T-helper 2 cell treated with Interferon-gamma antibody and Interleukin-4, amounts not matched to agents 100 ng/mL and 5 ng/mL, for 36 hours (primary cell): ENCODE data around the gene TCEA3. TPM values are rescaled to one million over a fixed set of nuclear protein-coding genes. Genes with fewer than 3 reads are reported as not detected.

ENCODE experiments used
- intact Hi-C: fragments of 100-400 bp; cut with micrococcal nuclease; formaldehyde crosslinking; loops from one replicate; pipeline ENCODE4 v1.15.1; 2023
- total RNA-seq: library from RNA; stranded (reverse); gene quantifications from 2 replicates; pipeline ENCODE4 v1.2.3, GENCODE V29; 2022

Gene TCEA3
- total RNA-seq, 1 donor from 2014 or later: 17.9 TPM

DNA sequence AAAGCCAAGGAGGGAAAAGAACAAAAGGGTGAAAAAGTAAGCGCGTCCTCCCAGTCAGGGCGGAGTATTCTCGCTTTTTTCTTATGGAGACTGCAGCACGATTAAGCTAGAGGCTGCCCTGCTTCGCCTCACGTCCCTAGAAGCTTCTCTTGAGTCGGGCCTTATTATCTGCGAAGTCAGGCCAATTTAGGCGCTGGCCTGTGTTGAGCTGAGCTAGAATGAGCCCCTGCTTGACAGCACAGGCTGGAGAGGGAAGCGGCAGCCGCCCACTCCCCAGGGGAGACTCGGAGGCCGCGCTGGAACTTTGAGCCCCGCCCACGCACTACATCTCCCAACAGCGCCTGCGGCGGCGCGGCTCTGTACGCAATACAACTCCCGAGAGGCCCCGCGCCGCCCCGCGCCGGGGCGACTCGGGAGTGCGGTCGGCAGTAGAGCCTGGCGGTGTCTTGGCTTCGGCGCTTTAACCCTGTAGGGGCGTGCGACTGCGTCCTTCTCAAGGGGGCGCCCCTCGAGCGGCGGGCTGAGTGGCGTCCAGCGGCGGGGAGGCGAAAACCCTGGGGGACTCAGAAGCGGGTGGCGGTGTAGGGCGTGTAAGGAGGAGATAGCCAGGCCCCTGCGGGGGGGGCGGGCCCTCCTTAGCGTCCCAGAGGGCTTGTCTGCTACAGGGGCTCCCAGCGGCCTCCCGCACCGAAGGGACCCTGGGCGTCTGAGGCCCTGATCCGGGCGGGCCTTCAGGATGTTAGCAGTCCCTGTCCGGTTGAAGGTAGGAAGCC is 55.8 kb downstream of the TCEA3 start:
- intact Hi-C loops: loop anchor here (1.0 to 10.0 kb wide), 7 partner anchors 24 to 616 kb away; partner anchors contain the start of genes ASAP3, E2F2, HNRNPR and SRSF10

DNA sequence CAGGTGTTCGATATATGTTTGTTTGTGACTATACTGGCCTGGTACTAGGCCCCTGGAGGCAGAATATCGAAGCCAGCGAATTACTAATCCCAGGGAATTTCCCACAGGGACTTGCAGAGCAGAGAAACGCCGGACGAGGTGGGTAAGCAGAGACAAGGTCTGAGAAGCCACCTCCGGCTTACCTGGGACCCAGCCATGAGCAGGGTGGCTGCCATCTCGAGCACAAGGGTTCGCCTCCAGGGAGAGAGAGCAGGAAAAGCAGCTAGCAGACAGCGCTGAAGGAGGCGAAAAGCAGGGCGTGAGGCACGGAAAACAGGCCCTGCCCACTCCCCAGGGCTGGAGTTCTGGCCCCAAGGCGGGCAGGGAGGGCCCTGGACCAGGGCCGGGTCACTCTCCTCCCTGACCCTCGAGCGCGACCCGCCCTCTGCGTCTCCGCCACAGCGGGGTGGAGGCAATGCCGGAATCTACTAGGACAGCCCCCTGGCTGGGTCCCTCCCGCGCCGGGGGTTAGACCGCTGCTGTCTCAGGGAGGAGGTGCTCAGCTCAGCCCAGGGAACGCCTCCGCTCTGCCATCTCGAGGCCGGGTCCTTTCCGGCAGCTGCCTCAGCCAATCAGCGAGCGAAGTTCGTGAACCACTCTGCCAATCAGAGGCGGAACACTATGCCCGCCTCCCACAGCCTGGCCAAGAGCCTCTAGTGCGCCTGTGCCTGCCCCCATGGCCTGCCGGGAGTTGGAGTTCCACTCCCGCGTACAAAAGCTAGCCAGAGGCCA is 56.6 kb downstream of the TCEA3 start:
- intact Hi-C loops: loop anchor here (1.0 to 10.0 kb wide), 7 partner anchors 24 to 617 kb away; partner anchors contain the start of genes ASAP3, E2F2, HNRNPR and SRSF10

DNA sequence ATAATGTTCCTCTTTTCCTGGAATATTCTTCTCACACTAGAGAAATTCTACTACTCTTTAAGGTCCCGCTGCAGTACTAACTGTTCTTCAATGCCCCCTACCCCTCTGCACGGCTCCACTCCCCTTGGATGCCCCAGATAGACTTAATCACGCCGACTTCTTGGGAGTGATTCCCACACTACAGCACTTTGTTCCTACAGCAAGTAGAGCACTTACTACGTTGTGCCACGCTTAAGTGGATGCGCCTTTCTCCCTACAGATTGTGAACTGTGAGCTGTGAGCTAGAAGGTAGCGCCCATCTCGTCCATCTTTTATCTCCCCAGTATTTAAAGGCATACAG is 57.1 kb downstream of the TCEA3 start:
- intact Hi-C loops: loop anchor here (5.0 to 10.0 kb wide), 3 partner anchors 35 to 617 kb away; partner anchors contain the start of genes E2F2 and SRSF10

DNA sequence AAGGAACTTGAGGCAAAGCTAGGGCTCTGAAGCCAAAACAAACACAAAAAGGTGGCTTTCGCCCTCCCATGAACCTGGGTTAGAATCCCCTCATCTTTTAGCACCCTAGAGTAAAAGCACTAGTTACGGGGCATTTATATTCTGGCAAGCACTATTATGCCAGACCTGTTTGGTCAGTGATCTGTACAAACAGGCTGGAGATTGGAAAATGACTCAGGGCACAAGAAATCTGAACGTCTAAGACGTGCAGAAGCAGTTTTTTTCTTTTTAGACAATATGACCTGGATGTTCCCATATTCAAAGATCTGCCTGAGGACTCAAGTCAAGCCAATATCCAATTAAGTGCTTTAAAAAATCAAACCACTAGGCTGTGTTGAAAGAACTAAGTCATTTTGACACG is 58.0 kb downstream of the TCEA3 start:
- intact Hi-C loops: loop anchor here (5.0 to 10.0 kb wide), 3 partner anchors 36 to 618 kb away; partner anchors contain the start of genes E2F2 and SRSF10

DNA sequence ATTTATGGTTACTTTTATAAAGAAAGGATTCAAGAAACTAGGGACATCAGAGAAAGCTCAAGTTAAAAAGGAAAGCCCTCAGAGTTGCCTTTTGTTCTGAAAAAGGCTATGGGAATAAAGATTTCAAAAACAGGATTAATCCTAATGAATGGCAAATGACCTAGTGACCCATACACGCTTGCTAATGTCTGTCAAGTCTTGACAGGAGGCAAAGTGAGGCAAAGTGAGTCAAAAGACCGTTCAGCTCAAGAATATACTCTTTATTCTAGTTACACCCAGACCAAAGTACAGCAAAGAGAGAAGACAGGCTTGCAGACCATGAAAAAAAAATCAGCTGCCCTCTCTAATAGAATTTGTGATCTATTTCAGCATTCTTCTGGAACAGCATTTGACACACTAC is 58.4 kb downstream of the TCEA3 start:
- intact Hi-C loops: loop anchor here (5.0 to 10.0 kb wide), 3 partner anchors 36 to 619 kb away; partner anchors contain the start of genes E2F2 and SRSF10

DNA sequence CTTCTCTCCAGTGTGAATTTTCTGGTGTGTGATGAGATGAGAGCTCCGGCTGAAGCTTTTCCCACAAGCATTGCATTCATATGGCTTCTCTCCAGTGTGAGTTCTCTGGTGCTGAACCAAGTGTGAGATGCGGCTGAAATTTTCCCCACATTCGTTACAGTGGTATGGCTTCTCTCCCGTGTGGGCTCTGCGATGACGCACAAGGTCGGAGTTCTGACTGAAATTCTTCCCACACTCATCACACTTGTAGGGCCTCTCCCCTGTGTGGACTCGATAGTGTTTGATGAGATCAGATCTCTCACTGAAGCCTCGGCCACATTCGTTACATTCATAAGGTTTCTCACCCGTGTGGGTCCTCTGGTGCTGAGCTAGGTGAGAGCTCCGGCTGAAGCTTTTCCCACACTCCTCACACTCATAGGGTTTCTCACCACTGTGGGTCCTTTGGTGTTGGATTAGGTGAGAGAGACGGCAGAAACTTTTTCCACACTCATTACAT is 62.3 kb downstream of the TCEA3 start:
- intact Hi-C loops: loop anchor here (10.0 kb wide), 2 partner anchors 173 to 623 kb away; partner anchors contain the start of genes E2F2 and SRSF10

DNA sequence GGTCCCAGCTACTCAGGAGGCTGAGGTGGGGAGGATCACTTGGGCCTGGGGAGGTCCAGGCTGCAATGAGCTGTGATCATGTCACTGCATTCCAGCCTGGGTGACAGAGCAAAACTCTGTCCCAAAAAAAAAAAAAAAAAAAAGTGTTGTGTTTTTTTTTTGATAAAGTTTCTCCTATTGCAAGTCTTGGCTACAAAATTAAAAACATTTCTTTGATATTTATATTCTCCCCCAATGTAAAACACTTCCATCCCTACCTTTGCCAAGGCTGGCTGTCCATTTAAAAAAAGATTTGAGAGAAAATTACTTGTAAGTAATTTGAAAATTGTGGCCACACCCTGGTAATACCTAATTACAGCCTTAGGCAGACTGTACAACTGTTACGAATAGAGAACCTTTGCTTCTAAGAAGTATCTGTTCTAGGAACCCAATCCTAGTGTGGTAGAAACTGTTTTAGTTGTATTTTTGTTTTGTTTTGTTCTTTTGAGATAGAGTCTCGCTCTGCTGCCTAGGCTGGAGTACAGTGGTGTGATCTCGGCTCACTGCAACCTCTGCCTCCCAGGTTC is 66.2 kb downstream of the TCEA3 start:
- intact Hi-C loops: no loop called here

DNA sequence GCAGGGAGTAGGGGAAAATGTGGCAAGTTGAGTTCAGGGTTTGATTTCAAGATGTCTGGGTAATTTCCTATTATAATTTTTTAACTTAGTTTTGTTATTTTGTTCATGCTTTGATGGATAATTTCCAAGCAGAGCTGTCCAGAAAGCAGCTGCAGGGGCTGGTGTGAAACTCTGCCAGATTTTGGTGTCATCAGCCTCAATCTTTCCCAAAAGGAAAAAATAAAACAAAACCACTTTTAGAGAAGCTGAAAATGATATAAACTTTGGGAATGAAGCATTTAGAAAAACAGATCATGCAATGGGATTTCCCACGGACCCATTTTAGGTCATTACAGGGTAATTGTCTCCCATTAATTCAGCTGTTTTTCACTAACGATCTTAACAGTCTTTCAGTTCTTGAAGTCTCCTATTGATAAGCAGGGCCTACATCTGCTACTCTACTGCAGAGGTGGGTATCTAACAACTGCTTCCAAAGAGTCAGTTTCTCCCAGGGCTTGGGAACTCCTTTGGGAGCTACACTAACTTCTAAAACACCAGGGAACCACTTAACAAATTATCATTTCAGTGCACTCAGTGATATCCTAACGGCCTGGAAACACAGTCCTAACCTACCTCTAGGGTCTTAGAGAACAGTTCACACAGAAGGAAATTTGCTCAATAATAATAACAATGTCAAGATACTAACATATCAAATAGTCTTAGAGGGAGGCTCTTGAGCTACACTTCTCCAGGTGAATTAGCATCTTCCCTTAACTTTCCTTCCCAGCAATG is 67.2 kb downstream of the TCEA3 start:
- intact Hi-C loops: no loop called here

DNA sequence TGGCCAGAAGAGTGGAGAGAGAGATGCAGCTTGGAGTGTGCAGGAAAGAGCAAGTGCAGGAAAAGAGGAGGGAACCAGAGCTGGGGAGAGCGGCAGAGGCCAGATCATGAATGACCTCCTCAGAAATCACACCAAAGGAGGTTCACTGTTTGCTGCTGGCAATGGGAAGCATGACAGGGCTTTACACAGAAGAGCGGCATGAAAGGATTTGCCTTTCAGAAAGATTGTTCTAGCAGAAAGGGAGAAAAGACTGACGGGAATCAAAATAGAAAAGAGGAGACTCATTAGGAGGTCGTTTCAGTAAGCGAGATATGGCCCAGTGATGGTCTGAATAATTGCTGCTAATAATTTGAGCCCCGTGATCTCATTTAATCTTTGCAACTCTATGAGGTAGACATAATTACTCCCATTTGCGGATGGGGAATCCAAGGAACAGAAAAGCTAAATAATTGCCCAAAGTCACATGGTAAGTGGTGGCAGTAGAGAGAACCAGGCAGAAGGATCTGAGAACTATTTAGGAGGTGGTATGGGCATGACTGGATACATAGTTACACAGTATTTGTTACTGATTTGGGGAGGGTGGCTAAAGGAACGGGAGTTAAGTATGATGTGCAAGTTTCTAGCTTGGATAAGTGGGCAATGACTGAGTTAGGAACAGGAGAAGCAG is 67.9 kb downstream of the TCEA3 start:
- intact Hi-C loops: no loop called here

DNA sequence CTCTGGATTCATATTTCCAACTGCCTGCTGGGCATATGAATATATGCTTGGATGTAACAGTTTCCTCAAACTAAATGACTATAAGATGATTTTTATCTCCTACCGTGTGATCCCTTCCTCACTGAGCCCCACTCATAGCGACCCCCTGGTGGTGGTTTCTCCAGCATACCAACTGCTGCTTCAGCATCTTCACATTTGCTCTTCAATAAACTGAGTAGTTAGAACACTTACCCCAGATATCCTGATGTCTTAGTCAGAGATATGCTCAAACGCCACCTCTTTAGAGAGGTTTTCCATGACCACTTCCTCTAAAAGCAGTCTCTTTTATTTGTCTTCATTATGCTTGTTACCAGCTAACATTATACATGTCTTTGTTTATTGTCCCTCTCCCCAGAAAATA is 70.3 kb downstream of the TCEA3 start:
- intact Hi-C loops: no loop called here

DNA sequence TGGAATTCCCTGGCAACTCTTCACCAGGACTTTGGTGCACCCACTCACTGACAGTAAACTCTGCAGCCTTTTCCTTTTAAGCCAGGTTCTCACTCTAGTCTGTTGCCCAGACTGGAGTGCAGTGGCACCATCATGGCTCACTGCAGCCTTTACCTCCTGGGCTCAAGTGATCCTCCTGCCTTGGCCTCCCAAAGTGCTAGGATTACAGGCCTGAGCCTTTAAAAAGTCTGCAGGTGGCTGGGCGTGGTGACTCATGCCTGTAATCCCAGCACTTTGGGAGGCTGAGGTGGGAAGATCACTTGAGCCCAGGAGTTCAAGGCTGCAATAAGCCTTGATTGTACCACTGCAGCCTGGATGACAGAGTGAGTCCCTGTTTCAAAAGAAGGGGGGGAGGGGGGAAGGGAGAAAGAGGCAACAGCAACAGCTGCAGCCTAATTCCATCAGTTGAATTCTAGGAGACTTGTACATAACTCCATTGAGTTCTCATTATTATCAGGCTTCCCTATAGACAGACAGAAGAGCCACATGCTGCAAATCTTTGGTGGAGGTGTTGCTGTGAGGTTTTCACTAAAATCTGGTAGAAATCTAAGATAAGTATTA is 72.4 kb downstream of the TCEA3 start:
- intact Hi-C loops: no loop called here

DNA sequence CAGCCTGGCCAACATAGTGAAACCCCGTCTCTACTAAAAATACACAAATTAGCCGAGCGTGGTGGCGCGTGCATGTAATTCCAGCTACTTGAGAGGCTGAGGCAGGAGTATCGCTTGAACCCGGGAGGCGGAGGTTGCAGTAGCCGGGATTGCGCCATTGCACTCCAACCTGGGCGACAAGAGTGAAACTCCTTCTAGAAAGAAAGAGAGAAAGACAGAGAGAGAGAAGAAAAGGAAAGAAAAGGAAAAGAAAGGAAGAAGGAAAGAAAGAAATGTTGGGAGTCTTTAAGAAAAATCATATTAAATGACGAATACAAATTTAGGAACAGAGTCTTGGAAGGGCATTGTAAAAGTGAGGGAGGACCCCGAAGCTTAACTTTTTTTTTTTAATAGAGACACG is 78.6 kb downstream of the TCEA3 start:
- intact Hi-C loops: no loop called here

DNA sequence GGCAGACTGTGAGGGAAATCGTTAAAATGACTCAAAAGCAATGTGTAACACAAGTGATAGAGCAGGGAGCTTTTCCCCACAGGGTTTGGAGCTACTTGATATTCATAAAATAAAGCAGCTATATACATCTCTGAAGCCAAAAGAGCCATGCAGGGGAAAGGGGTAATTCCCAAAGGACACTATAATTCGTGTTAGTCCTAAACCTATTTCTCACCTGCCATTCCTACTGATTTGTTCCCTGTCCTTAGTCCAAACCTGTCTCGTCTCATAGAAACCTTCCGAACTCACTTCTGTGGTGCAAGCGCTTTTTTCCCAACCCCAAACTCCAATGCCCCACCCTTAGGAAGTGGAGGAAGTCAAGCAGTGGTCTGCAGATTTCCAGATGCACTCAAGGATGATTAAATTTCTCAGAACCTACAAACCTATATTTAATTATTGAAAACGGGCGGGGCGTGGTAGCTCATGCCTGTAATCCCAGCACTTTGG is 79.5 kb downstream of the TCEA3 start:
- intact Hi-C loops: loop anchor here (1.0 to 5.0 kb wide), 2 partner anchors 23 to 182 kb away; no protein-coding TSS in a partner anchor

DNA sequence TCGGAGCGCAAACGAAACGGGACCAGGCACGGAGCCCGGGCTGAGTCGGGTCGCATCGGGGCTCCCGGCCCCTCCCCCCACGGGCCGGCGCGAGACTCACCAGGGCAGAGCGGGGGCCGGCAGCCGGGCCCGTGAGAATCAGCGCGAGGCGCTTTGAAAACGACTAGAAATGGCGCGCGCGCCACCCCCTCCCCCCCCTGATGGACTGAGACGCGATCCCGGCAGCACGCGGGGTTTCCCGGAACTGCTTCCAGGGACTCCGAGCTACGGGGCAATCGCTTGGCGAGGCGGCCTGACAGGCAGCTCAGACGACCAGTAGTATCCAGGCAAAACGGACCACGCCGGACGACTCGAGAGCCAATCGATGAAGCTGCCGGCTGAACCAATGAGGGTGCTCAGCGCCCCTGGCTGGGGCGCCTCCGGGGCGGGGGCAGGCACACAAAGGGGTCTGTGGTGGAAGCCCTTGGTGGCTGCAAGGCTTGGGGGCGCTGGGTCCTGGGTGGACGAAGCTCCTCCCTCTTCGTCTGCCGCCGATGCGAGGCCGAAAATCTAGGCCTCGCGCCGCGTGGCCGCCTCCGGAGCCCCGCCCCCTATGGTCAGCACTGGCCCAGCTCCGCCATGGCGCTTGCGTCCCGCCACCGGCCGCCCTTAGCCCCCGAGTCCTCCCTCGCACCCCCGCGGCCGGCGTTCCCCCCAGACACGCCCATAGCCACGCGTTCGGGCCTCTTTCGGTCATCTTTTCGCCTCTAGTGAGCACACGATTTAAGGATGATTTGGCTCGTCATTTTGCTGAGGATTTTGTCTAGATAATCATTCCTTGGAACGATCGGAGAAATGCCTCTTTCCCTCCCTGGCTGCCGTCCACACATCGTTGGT is 80.2 kb downstream of the TCEA3 start, which contains the start of gene HNRNPR:
TSS of gene HNRNPR (minus strand) at position 174 of the 876 bp plus-strand sequence. CDS start 3,276 bp downstream, outside the sequence.
- intact Hi-C loops: loop anchor here (1.0 to 5.0 kb wide), 2 partner anchors 24 to 183 kb away; no protein-coding TSS in a partner anchor

DNA sequence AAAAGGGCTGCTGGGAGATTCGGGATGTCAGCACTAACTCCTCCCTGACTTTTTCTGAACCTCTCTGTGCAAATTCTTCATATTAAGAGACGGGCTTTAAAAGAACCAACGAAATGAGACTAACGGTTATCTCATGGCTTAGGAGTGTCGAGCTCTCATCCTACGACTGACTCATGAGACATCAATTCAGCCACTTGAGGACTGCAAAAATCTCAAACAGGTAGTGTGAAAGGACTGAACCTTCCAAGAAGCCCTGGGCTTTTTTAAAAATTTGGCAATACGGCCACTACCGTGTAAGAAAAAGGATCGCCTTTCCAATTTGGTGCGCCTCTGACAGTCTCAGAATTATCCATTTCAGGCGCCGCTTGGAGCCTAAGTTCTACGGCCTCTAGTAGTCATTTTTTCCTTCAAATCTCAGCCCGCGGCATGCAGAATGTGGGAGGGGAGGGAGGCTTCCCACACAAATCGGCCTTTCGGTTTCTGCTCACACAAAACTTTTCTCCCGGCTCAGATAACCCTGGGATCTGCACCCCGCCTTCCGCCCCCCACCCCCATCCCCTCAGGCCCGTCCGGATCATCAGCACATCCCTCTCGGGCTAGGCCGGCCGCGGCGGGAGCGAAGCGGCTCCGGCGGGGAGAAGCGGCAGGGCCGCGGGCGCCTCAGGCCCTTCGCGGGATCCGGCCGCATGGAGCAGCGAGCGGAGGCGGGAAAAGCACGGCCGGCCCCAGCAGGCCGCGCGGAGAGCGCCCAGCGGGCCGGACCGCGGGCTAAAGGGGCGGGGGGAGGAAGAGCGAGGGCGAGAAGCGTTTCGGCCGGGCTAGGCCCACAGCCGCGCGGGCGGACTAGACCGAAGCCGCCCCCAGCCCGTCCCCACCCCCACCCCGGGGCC is 81.1 kb downstream of the TCEA3 start:
- intact Hi-C loops: loop anchor here (1.0 to 5.0 kb wide), 2 partner anchors 25 to 184 kb away; no protein-coding TSS in a partner anchor

DNA sequence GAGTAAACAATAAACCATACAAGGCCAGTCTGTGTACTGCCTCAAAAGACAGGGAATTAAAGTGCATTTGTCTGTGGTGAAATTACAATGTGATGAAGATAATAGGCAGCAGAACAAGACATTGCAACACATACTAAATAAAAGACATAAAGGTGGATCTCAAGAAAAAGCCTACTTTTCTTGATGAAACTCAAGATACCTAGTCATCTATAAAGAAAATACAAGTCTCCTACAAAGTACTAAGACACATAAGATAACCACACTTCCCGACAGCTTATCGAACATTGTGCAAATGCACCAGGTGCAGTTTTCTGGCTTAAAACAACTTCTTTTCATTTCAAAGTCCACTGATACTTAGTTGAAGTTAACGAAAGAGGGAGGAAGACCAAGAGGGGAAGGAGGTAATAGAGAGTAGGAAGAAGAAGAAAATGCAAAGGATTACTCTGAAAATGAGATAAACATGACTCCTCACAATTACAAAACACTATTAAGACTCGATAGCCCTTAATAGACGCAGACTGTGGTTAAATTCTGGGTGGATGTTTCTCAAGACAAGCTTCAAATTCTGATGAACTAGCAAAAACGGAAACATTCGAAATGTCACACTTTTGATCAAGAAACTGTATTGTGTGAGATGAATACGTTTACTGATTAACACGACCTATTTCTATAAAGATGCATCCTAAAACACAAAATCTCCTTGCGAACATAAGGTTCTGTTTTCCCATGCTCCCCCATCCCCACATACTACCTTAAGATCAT is 82.4 kb downstream of the TCEA3 start:
- intact Hi-C loops: loop anchor here (5.0 kb wide), 1 partner anchor 185 kb away; no protein-coding TSS in a partner anchor
